ENCODE measurements around the gene RNF4. TPM values are rescaled to one million over a fixed set of nuclear protein-coding genes. Genes with fewer than 3 reads are reported as not detected.
"Not testable (repeated sequence)": the region's sequence is repeated elsewhere in the genome, so short reads cannot be mapped to it uniquely, and the experiment has no call there.

The RNF4 gene
- total and polyA plus RNA-seq, 12 donors, result 13.4 to 42.1 (median 29.7) TPM

DNA sequence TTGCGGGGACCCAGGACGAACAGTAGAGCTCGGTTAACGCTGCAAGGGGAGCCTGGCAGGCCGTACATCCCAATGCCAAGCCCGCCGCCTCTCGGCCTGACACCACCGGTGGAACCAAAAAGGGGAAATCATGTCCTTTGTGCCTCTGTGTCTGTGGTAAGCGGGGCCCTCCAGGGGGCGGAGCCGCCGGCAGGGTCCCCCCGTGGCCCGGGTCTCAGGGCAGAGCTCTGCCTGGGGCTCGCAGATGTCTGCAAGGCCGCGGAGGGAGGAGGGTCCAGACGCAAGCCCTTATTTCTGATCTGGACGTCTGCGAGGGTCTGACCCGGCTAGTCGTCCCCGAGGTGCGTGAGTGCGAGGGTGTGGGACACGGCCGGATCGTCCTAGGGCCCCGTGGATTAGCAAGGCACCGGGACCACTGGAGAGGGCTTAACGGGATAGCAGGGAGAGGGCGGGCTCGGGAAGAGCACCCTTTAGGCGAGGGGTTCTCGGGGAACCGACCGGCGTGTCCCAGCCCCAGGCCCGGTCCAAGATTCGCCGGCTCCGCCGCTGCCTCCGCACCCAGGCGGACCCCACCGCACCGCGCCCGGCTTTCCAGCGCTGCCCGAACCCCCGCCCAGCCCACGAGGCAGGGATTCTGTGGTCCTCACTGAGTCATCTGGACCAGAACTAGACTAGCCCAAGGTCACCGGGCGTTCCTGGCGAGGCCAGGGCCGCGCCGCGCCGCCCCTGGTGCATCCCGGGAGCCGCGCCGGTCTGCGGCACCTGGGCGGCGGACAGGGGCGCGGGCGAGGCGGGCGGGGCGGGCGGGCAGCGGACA, 66.7 kb downstream of the RNF4 start:
- peak in 4 of 9 donors; percentile 33 to 43 (median 35) for TF ChIP-seq CTCF (IDR thresholded peaks at IDR 0.05)
- H3K9me3 ChIP-seq, result no peaks in the 10 kb centered on the region
- H3K36me3 ChIP-seq, result peaks cover 0 to 7% (median 0%) of the 10 kb centered on the region in 9 donors
- 2 to 3% methylated on average over 55 to 77 of the region's 77 CpGs for WGBS, 2 donors
- H3K27me3 ChIP-seq, result no peaks in the 10 kb centered on the region
- intact Hi-C loops (cut with DNase I), result loop anchor here in 5 of 10 donors (1.0 to 5.0 kb wide), 4 partner anchors 67 to 293 kb away; partner anchors contain the start of genes RNF4 (in 4 of the 5), HAUS3 (in 1 of the 5) and POLN (in 1 of the 5)
- DNase-seq (peak; percentile 26 to 53), ATAC-seq (peak; percentile 2 to 23 (median 12))
- H3K4me1 ChIP-seq, result peaks cover 10 to 39% (median 32%) of the 10 kb centered on the region in 9 donors
- H3K4me3 ChIP-seq, result peak overlapping the region; percentile 56 to 98 (median 88)
- peak overlapping the region; percentile 80 to 98 (median 98) for H3K27ac ChIP-seq

- TF ChIP-seq CTCF (IDR thresholded peaks at IDR 0.05), result no peak
- ATAC-seq (peak; percentile 97 to 99 (median 98)), DNase-seq (peak; percentile 99)
- Histone ChIP-seq H3K27me3 (no peaks in the 10 kb centered on the region), H3K4me3 (peak within 1 kb of the TSS; percentile 82 to 98 (median 96)), H3K27ac (peak within 1 kb of the TSS; percentile 87 to 98 (median 98)), H3K36me3 (peaks cover 0 to 7% (median 0%) of the 10 kb centered on the region in 9 donors), H3K9me3 (no peaks in the 10 kb centered on the region), H3K4me1 (peaks cover 10 to 39% (median 32%) of the 10 kb centered on the region in 9 donors)
- WGBS, 2 donors, result 0 to 2% methylated on average over 47 to 105 of the region's 106 CpGs
- intact Hi-C loops (cut with DNase I), result loop anchor here in 5 of 10 donors (1.0 to 5.0 kb wide), 4 partner anchors 68 to 294 kb away; partner anchors contain the start of genes RNF4 (in 4 of the 5), HAUS3 (in 1 of the 5) and POLN (in 1 of the 5)
Measured at GRCh38 chr4:2536193-2537010, 67.5 kb downstream of the RNF4 start, which contains the start of gene FAM193A. FAM193A (plus strand) TSS chr4:2536647; CDS start chr4:2536916, 269 bp downstream.

DNA sequence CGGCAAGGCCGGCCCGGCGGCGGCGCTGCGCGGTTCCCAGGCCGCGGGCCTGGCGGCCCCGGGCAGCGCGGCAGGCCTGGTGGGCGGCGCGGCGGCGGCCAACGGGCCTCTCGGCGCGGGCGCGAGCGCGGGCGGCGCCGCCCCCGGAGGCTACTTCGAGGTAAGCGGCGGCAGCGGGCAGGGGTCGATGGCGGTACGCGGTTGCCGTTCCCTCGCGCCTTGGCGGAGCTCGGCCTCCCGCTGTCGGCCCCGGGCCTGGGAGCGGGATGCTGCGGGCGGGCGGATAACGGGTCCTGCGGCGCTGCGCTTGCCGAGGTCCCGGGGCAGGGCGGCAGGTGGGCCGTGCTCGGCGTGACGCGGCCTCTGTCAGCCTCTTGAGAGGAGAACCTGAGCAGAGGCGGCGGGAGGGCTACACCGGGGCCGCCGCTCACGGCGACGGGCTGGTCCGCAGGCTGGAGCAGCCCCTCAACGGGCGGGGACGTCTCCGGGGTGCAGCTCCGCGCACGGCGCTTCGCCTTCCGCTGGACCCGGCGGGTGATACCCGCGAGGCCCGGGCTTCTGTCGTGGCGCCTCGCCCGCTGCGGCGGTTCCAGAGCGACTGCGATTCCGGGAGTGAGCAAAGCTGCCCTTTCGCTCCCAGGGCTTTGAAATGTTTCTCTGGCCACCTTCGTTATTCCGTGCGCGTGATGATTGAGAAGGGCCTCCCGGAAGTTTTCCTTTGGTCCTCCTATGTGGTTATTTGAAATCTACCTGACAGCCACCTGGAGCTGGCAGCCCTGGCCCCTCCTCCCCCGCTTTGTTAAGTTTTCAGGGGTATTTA, 68.3 kb downstream of the RNF4 start:
- TF ChIP-seq CTCF (IDR thresholded peaks at IDR 0.05), result no peak
- DNase-seq (peak; percentile 29 to 48), ATAC-seq (peak in 1 of 8 donors; percentile 4)
- 0 to 1% methylated on average over 62 to 98 of the region's 103 CpGs for WGBS, 2 donors
- H3K36me3 ChIP-seq, result peaks cover 0 to 9% (median 0%) of the 10 kb centered on the region in 9 donors
- no peaks in the 10 kb centered on the region for H3K27me3 ChIP-seq
- peaks cover 10 to 43% (median 32%) of the 10 kb centered on the region in 9 donors for H3K4me1 ChIP-seq
- H3K27ac ChIP-seq, result peak overlapping the region; percentile 83 to 98 (median 94)
- H3K9me3 ChIP-seq, result no peaks in the 10 kb centered on the region
- intact Hi-C loops (cut with DNase I), result loop anchor here in 4 of 10 donors (5.0 kb wide), 3 partner anchors 70 to 295 kb away; partner anchors contain the start of genes RNF4 (in 4 of the 4), HAUS3 (in 1 of the 4) and POLN (in 1 of the 4)
- H3K4me3 ChIP-seq, result peak overlapping the region; percentile 82 to 98 (median 96)

DNA sequence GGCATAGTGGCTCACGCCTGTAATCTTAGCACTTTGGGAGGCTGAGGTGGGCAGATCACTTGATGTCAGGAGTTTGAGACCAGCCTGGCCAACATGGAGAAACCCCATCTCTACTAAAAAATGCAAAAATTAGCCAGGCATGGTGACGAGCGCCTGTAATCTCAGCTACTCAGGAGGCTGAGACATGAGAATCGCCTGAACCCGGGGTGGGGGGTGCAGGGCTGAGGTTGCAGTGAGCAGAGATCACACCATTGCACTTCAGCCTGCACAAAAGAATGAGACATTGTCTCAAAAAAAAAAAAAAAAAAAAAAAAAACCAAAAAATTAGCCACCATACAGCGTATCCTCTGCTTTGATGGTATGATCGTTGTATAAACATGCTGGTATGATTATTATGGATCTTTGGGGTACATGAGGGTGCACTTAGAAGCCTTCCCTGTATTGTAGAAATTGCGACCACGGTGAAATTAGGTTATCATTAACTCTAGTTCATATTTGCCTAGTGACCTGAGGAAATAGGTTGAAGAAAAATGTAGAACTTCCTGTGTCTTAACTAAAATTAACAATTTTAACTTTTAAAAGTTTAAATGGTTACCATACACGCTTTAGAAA, 74.8 kb downstream of the RNF4 start:
- WGBS, 2 donors, result 89 to 92% methylated on average over 10 of the region's 10 CpGs
- H3K4me3 ChIP-seq; ATAC-seq; H3K27me3 ChIP-seq; DNase-seq; H3K27ac ChIP-seq; intact Hi-C loops (cut with DNase I); H3K9me3 ChIP-seq: not testable (repeated sequence)
- peaks cover 9 to 46% (median 22%) of the 10 kb centered on the region in 9 donors for H3K4me1 ChIP-seq
- peaks cover 0 to 18% (median 0%) of the 10 kb centered on the region in 9 donors for H3K36me3 ChIP-seq

Measured in heart right ventricle (tissue), 16 donors.